Mammary epithelial cell (primary cell): Measurements from ENCODE around the gene KLHL6.

Experiments
- CTCF ChIP-seq, 2 donors: IDR thresholded peaks in 1 of 2; conservative IDR thresholded peaks in 1 of 2; 2 replicates each; pipeline ENCODE4 v1.5.1; 2011 to 2012; ENCODE audit warnings: inconsistent platforms in 2 of 2, low read length in 2 of 2, mild to moderate bottlenecking in 2 of 2, control low read depth in 1 of 2, low read depth in 1 of 2; ENCODE audit not compliant: insufficient read depth in 1 of 2; ENCODE audit errors: extremely low read depth in 1 of 2
- EZH2 ChIP-seq: IDR thresholded peaks from 2 replicates; pipeline ENCODE4 v1.6.1; 2012; ENCODE audit warnings: low read length, inconsistent platforms, borderline replicate concordance

GRCh38 chr3:183584914-183585280 is 29.4 kb upstream of the KLHL6 start:
- TF ChIP-seq CTCF (conservative IDR thresholded peaks at IDR 0.05 in 1 of 2, IDR thresholded peaks at IDR 0.05 in 1 of 2; ENCODE audit: extremely low read depth in 1 of 2, insufficient read depth in 1 of 2, low read depth in 1 of 2, low read length in 2 of 2) (no peak), EZH2 (no peak)
